ENCODE results near the gene TBC1D1. TPM values are rescaled to one million over a fixed set of nuclear protein-coding genes. Genes with fewer than 3 reads are reported as not detected.
A peak's percentile ranks its signal among the peaks of the same experiment; 100 is the strongest.

TBC1D1 gene
- polyA plus RNA-seq, 3 donors = 23.3 to 70.0 (median 31.5) TPM

- Histone ChIP-seq H3K4me3 (replicated peaks in 1 of 3; ENCODE audit: low read depth in 2 of 3, low read length in 3 of 3) (peak overlapping the region in 1 of 3 experiments; percentile 26), H3K4me2 (replicated peaks; ENCODE audit: extremely low read depth, low read length, poor library complexity, severe bottlenecking) (peak overlapping the region; percentile 26), H3K4me1 (ENCODE audit: control insufficient read depth in 1 of 2, insufficient read depth in 2 of 2, low read length in 2 of 2) (peaks cover 29 to 31% of the 10 kb centered on the region in 2 donors), H3K79me2 (ENCODE audit: insufficient read depth, low read length) (no peaks in the 10 kb centered on the region), H3K27me3 (ENCODE audit: control insufficient read depth in 2 of 2, insufficient read depth in 2 of 2, low read length in 2 of 2) (no peaks in the 10 kb centered on the region), H3K27ac (ENCODE audit: low read depth in 1 of 2, low read length in 2 of 2) (peak overlapping the region; percentile 46 to 69), H3K9ac (ENCODE audit: insufficient read depth, low read length, poor library complexity, severe bottlenecking) (no peak overlapping the region), H3K36me3 (replicated peaks in 1 of 2; ENCODE audit: control insufficient read depth in 1 of 2, insufficient read depth in 2 of 2, low read length in 2 of 2) (no peaks in the 10 kb centered on the region), H3K9me3 (replicated peaks in 1 of 2; ENCODE audit: control insufficient read depth in 1 of 2, insufficient read depth in 1 of 2, low read length in 2 of 2) (no peaks in the 10 kb centered on the region), H4K20me1 (ENCODE audit: insufficient read depth, low read length) (no peaks in the 10 kb centered on the region), H2AFZ (ENCODE audit: insufficient read depth, low read depth, low read length, poor library complexity, severe bottlenecking) (no peak overlapping the region)
- TF ChIP-seq CTCF (IDR thresholded peaks at IDR 0.05) = peak; percentile 33
- Mint-ChIP-seq H3K36me3 (peaks cover 3 to 6% of the 10 kb centered on the region in 2 donors), H3K4me3 (peak overlapping the region in 1 of 2 donors; percentile 54), H3K27me3 (ENCODE audit: low read depth in 3 of 3) (peaks cover 0 to 4% (median 3%) of the 10 kb centered on the region in 3 donors), H3K9me3 (peaks cover 0 to 5% (median 3%) of the 10 kb centered on the region in 7 donors), H3K4me1 (peaks cover 38% of the 10 kb centered on the region), H3K27ac (peak overlapping the region; percentile 87 to 96 (median 91))
- DNase-seq = peak; percentile 85 to 91 (median 91)
- intact Hi-C loops (cut with micrococcal nuclease) = loop anchor here in 1 of 2 donors (5.0 kb wide), 1 partner anchor 356 kb away; no protein-coding TSS in a partner anchor
- 6% methylated on average over 6 of the region's 6 CpGs for WGBS (ENCODE audit: insufficient coverage)
Measured at GRCh38 chr4:38166082-38166481, 275.2 kb downstream of the TBC1D1 start.

- Histone ChIP-seq H3K36me3 (replicated peaks in 1 of 2; ENCODE audit: control insufficient read depth in 1 of 2, insufficient read depth in 2 of 2, low read length in 2 of 2) (no peaks in the 10 kb centered on the region), H3K4me3 (replicated peaks in 1 of 3; ENCODE audit: low read depth in 2 of 3, low read length in 3 of 3) (peak overlapping the region in 1 of 3 experiments; percentile 26), H2AFZ (ENCODE audit: insufficient read depth, low read depth, low read length, poor library complexity, severe bottlenecking) (no peak overlapping the region), H3K9ac (ENCODE audit: insufficient read depth, low read length, poor library complexity, severe bottlenecking) (no peak overlapping the region), H3K27me3 (ENCODE audit: control insufficient read depth in 2 of 2, insufficient read depth in 2 of 2, low read length in 2 of 2) (no peaks in the 10 kb centered on the region), H3K9me3 (replicated peaks in 1 of 2; ENCODE audit: control insufficient read depth in 1 of 2, insufficient read depth in 1 of 2, low read length in 2 of 2) (no peaks in the 10 kb centered on the region), H3K4me2 (replicated peaks; ENCODE audit: extremely low read depth, low read length, poor library complexity, severe bottlenecking) (peak overlapping the region; percentile 26), H3K79me2 (ENCODE audit: insufficient read depth, low read length) (no peaks in the 10 kb centered on the region), H3K27ac (ENCODE audit: low read depth in 1 of 2, low read length in 2 of 2) (peak overlapping the region; percentile 15 to 69), H3K4me1 (ENCODE audit: control insufficient read depth in 1 of 2, insufficient read depth in 2 of 2, low read length in 2 of 2) (peaks cover 25 to 26% of the 10 kb centered on the region in 2 donors), H4K20me1 (ENCODE audit: insufficient read depth, low read length) (no peaks in the 10 kb centered on the region)
- peak overlapping the region in 1 of 2 donors; percentile 43 for H3K4me3 Mint-ChIP-seq
- H3K4me1 Mint-ChIP-seq = peaks cover 31% of the 10 kb centered on the region
- peaks cover 1 to 4% (median 3%) of the 10 kb centered on the region in 3 donors for H3K27me3 Mint-ChIP-seq (ENCODE audit: low read depth in 3 of 3)
- 0% methylated on average over 1 of the region's 3 CpGs for WGBS (ENCODE audit: insufficient coverage)
- peak overlapping the region; percentile 87 to 96 (median 91) for H3K27ac Mint-ChIP-seq
- H3K9me3 Mint-ChIP-seq = peaks cover 0 to 5% (median 3%) of the 10 kb centered on the region in 7 donors
- intact Hi-C loops (cut with micrococcal nuclease) = loop anchor here in 1 of 2 donors (5.0 kb wide), 1 partner anchor 356 kb away; no protein-coding TSS in a partner anchor
- no peak for TF ChIP-seq CTCF (IDR thresholded peaks at IDR 0.05)
- peaks cover 3 to 6% of the 10 kb centered on the region in 2 donors for H3K36me3 Mint-ChIP-seq
- no peak for DNase-seq
Measured at GRCh38 chr4:38166768-38167167, 275.9 kb downstream of the TBC1D1 start.

Data from CD14-positive monocyte (primary cell).